Suppressor macrophage treated with lipopolysaccharide for 1 hour (primary cell): Measurements from ENCODE around the gene LYPD6.
A peak's percentile ranks its signal among the peaks of the same experiment; 100 is the strongest.

Experiments used
- DNase-seq, 3 donors: peaks; one replicate each; pipeline ENCODE4 v3.0.0-alpha.2; 2020 to 2022

LYPD6 gene

DNA sequence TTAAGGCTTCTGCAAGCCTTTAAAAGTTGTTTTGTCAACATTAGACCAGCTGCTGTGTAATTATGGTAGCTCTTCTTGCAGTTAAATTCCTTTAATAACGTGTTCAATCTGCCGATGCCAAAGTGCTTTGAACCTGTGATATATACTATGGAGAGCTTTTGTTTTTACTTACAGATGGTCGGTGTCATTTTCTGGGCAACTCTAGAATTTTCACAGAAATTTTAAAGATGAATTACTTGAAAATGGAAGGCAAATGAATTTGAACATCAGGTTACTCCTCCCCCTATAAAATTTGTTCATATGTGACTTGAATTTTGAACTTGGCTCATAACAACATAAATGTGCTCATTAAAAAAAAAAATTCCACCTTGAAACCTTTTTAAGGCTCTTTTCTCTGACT is 23.0 kb downstream of the LYPD6 start:
- DNase-seq, result no peak

DNA sequence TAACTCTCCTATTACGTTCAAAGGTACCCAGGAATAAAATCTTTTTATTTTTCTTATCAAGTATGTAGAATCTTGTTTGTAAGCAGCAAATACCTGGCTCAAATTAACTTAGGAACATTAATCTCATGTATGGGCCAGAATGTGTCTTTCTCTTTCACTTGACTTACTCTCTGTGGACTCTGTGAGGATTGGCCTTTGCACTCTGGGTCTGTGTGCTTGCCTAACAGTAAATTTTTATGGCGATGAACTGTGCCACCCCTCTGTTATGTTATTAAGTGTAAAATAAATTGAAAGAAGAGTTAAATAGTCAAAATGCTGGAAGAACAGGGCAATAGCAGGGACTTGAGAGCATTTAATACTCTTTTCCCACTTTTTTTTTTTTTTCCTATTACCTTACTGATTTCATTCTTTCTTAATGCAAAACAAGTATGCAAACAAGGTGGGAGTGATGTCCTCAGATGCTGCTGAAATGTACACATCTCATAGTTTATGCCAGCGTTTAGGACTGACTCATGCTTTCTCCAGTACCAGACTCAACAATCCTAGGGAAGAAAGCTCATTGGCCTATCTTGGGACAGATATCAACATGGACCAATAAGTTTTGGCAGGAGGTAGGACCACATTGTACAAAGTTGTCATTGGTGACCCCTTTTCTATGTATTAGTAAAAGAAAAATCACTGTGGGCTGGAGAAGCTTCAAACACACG is 25.5 kb downstream of the LYPD6 start:
- no peak for DNase-seq

DNA sequence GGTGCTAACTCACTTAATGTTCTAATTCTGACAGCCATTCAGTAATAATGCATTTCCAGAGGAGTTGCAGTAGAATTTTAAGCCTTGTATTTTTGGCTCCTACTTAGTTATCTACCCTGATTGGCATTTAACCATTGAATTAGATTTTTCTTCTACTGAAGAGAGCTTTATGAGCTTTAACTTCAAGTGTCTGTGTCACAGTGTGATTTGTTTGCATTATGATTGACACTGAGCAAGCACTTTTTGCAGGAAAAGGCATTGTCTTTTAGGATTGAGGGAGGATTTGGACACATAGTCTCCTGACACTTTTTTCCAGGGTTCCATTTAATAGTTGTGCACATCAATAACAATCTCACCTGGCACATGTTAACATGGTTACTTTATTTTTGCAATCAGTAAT is 26.7 kb downstream of the LYPD6 start:
- no peak for DNase-seq

DNA sequence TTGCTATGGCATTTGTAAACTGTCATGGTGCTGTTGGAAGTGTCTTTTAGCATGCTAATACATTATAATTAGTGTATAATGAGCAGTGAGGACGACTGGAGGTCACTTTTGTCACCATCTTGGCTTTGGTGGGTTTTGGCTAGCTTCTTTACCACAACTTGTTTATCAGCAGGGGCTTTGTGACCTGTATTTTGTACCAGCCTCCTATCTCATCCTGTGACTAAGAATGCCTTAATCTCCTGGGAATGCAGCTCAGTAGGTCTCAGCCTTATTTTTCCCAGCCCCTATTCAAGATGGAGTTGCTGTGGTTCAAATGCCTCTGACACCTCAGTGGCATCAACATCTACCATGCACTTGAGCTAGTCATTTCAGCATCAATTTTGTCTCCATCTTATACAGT is 29.7 kb downstream of the LYPD6 start:
- no peak for DNase-seq

DNA sequence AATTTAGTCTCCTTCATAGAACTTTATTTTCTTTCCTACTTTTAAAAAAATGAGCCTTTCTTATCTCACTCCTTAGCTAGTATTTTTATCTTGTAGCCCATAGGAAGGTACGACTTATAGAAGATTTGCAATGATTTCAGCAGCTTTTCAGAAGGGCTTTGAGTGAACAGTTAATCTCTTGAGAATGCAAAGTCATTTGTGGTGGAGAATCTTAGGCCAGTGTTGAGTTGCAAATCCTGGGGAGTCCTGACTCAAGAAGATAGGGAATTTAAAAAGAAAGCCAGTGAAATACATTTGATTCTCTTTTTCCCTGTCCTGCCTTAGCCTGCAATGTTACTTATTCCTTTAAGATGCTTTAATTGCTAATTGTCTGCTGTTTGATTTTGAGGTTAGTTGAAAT is 33.6 kb downstream of the LYPD6 start:
- DNase-seq, result no peak

DNA sequence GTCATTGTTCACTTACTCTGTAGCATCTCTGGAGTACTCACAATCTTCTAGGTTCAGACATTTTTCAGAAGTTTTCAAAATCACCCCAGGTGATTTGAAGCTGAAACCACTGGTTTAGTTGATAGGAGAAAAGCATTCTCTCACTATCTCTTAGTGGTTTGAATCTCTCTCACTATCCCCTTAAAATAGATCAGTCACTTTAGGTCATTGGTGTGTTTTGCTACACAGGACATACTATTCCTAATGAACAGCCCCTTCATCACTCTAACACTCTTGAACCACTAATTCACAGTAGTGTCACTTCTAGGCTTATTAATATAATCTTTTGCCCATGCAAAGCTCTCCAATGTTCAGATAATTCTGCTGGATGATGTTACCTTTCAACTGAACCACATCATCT is 34.5 kb downstream of the LYPD6 start:
- DNase-seq, result no peak

DNA sequence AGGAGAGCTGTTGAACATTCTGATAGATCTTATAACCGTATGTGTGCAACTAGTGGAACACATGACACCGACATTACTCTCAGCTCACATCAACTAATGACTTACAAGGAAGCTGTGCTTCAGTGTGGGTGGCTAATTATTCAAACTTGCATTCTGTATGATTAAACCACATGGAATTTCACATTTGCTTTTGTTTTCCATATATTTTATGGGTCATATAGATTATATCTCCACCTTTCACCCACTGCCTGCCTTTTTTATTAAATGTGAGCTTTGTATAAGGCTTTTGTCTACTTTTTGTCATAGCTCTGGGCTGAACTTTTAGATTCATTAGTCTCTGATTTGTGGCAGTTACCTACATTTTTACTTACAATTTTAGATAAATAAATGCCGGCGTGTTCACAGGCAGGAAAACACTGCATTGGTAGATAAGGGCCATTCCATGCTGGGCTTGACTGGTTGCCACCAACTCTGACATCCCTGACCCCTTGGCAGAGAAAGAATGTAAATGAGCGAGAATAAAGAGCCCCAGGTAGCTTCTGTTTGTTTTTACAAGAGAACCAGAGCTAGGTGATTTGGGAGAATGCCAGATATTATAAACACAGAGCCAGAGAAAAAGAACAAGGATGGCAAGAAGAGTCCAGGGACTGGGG is 35.7 kb downstream of the LYPD6 start:
- peak in 2 of 3 donors; percentile 2 to 6 for DNase-seq

DNA sequence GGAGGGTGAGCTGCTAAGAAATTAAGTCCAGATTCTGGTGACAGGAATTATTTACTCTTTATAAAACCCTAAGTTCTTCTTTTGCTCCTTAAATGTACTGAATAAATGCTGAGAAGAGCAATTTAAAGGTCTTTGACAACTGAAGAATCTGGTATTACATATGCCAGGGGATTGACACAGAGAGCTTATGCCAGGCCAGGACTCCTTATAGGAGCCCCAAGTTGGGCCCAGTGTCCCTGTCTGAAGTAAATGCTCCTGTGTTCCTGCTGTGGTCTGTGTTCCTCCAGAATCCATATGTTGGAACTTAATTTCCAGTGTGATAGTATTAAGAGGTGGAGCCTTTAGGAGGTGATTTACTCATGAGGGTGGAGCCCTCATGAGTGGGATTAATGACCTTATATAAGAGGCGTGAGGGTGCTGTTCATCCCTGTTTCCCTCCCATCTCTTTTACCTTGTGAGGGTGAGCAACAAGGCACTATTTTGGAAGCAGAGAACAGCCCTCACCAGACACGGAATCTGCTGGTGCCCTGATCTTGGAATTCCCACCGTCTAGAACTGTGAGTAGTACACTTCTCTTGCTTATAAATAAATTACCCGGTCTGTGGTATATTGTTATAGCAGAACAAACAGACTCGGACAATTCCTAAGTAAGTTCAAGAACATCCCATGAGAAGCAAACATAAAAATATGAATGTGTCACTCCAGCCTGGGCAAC is 39.8 kb downstream of the LYPD6 start:
- DNase-seq, result no peak

DNA sequence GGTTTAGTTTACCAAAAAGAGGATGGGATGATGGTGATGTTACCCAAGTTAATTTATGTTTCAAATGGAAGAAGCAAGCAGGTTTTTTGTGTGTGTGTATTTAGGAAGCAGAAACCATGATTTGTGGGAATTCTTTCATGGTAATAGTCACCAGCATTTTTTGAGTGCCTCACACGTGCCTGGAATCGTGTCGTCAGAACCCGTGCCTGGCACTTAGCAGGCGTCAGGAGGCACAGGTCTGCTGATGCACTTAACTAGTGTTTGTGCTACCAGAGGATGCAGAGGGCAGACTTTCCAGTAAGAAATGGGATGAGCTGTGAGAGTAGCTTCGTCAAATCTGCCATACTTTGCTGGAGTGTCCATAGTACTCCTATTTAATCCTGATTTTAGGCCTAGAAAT is 41.1 kb downstream of the LYPD6 start:
- no peak for DNase-seq

DNA sequence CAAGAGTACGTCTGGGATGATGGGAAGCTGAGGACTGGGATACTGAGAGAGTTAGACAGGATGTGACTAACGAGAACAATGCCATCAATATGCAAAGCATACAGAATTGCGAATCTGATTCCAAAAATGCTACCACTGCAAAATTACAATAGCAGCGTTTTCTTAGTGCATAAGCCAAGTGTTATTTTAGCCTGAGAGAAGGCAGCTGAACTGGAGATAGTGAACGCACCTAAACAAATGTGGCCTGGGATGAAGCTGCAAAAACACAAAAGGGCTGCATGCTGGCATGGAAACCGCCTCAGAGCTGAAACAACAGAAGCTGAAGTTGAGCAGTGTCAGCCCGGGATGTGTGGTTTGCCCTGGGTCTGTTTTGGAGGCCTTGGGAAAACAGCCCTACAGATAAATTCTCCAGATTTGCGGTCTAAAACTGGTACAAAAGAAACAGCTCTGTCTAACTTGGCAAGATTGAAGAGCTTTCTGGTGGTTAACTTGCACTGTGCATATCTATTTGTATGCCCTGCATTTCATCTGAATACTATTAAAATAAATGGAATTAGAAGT is 45.5 kb downstream of the LYPD6 start:
- no peak for DNase-seq

DNA sequence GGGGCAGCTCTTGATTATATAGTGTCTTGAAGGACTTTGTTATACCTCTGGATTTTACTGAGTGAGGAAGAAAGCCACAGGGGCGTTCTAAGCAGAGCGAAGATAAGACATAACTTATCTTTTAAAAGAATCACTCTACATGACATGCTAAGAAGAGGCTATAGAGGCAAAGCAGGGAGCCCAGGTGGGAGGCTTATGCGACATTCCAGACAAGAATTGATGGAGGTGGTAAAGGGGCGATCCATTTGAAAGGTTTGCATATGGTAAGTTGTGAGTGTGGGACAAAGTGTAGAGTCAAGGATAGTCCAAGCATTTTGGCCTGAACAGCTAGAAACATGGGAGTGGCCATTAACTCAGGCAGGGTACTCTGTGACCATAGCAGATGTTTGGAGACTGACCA is 49.8 kb downstream of the LYPD6 start:
- DNase-seq, result no peak

DNA sequence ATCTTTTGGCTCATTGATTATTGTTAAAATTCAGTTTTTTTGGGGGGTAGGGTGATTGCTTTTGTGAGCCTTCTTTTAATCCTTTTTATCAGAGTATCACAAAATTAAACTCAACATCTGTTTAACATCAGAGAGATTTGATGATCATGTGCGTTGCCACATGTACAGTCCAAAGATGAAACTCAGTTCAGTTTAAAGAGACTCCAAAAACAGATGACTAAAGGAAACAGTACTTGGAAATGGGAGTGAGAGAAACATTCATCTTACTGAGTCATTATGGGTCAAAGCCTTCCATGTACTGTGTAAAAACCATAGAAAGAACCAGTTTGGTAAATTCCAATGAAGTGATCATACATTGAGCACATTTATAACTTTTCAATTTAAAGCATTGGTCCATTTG is 53.0 kb downstream of the LYPD6 start:
- no peak for DNase-seq

DNA sequence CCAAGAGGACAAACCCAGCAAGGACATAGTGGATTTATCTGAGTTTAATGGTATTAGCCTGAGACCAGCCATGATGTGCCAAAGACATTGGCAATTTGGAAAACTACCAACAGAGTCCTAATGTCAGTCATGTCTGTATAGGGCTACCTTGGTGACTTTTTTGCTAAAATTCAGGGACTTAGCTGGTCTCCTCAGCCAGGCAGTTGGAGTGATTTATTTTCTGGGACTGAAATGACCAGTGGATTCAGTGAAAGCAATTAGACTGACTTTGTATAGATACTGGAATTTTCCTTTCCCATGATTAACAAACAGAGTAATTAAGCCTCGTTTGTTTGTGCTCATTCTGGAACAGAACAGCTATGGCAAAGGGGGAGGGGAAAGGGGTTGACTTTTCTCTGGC is 55.0 kb downstream of the LYPD6 start:
- no peak for DNase-seq

DNA sequence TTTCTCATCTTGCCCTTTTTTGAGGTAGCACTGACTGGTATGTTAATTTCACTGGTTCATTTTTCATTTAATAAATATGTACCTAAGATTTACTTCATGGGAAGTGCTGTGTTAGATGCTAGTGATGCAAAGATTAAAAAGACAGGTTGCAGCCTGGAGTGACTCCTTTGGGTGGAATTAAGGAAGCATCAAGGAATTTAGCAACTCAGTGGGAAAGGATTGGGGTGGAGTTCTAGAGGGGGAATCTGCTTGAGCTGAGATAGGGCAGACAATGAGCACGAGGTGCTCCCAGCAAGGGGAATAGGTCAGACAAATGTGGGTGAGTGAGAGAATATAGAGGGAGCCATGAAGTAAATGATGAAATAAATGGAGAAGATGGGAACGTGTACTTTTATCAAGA is 57.0 kb downstream of the LYPD6 start:
- DNase-seq, result no peak

DNA sequence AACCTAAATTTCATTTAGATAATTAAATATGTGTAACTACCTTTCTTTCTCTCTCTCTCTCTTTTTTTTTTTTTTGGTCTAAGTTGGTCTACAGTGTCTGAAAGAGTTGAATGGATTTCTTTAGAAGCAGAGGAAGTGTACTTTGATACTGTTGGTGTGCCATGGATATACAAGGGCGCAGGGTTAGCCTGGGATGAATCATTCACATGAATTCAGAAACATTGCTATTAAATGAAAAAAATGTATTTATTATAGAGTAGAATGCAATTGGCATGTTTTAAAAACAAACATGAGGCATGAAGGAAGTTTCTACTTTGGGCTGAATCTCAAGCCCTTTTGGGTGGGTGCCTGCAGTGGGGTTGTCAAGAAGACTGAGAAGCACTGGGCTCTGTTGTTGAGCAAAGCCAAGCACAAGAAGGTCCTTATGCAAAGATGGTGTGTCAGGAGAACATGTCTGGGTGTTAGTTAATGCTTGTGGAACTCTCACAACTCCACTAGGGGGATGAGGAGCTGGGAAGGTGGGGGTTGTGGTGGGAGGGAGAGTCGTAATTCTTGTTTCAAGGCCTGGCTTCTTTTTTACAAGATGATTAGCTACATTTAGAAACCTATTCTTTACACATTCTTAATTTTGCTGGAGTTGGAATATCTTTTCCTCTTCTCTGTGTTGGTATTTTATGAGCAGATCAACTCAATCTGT is 57.9 kb downstream of the LYPD6 start:
- no peak for DNase-seq

DNA sequence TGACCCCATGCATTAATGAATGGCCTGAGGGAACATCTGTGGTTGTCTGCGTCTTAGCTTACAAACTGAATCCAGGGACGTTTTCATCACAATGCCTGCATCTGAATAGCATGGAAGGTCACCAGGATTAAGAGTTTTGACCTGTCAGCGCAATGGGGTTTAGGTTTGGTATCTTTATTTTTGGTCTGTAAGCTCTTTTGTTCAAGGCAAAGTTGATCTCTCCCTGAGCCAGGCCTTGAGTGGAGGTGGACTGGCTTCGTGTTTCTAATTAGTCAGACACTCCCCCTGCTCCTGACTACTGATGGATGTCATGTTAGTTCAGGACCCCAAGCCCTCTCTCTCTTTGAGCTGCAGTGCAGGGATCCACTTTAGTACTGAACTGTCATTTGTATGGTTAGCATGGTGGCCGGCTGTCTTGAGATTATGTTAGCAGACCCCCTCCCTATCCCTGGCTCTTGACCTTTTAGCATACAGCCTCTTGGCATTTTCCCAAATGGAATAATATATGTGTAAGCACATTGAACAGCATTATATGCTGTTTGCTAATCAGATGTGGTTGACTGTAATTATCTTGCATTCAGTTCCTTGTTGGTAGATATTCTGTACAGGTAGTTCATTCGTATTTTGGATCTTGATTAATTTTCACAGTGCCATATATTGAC is 59.2 kb downstream of the LYPD6 start:
- no peak for DNase-seq

DNA sequence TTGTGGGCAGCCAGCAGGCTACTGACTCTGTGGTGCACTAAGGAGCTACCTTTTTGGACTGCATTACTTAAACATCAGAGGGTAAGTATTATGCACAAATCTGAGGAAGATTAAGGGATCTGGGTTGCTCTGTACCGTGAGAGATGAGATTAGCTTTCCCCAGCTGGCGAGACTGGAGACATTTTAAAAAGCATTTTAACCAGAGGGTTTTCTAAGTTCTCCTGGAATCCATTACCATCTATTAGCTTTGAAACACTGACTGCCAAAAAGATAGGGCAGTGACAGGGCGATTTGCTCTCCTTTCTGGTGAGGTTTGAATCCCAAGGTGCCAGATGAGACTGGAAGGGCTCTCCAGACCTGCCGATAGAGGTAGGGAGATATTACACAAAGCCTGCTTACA is 63.2 kb downstream of the LYPD6 start:
- DNase-seq, result no peak

DNA sequence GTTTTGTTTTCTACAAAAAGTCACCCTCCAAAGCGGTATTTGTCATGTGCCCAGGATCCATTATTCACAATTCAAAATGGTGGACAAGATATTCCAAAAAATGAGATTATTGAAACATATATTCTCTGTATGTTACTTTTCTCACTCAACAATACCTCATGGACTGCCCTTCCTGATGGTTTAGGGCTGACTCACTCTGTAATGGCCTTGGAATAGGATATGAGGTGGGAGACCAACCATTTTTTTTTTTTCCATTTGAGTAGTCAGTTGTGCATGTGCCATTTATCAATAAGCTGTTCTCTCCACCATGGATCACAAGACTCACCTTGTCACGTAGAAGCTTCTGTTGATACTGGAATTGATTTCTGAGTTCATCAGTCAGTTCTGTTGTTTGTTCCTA is 64.5 kb downstream of the LYPD6 start:
- no peak for DNase-seq

DNA sequence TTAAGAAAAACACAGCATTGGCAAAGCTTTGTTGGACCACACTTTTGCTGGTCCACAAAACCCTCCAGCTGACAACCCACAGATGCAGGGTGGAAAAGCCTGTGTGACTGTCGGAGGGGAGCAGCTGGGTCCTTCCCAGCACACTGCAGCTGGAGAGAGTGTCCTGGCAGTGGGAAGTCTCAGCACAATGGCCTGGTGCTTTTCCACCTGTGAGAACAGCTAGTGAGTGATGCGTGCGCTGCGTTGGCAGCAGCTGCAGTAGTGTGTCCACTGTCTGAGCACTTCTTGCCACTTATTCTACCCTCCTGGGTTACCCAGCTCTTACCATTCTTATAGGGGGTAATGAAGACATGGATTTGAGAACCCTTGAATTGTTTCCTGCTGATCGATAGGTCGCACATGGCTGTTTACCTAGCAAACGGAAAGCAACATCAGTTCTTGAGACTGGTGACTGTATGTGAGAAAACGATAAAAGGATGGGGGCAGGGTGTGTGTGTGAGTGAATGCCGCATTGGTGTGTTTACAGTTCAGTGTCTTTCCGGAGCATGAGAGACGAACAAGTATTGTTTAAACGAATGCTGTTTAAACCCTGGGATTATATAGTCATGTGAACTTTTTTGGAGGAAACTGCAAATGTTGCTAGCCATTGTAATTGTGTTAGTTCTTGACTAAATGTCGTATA is 69.7 kb downstream of the LYPD6 start:
- no peak for DNase-seq

DNA sequence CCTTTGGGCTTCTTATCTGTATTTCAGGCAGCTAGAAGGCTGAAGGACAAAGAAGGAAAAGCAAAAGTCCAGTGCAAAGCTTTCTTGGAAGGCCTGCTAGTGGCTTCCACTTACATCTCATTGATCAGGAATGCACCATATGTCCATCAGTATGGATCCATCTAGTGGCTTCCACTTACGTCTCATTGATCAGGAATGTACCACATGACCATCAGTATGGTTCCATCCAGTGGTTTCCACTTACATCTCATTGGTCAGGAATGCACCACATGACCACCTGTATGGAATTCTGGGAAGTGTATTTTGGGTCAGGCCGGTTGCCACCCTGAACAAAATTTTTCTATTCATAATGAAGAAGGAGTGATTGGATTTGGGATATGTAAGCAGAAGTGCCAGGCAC is 70.6 kb downstream of the LYPD6 start:
- DNase-seq, result no peak

DNA sequence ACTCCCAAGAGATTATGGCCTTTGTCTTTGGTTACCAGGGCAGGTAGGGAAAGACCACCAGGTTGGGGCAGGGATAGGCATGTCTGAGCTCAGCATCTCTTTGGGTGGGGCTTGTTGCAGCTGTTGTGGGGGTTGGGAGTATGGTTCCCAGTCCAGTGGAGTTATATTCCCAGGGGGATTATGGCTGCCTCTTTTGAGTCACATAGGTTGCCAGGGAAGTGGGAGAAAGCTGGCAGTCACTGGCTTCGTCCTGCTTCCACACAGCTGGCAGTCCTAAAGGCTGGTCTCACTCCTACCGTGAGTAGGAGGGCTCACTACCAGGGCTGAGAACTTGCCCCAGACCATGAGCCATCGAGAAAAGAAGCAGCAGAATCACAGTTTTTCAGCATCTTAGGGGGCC is 79.1 kb downstream of the LYPD6 start:
- DNase-seq, result no peak
